Stimulated activated CD8-positive, alpha-beta memory T cell treated with anti-CD3 and anti-CD28 coated beads, Interleukin-2, amount 100 ng/mL, for 1 hour (primary cell): ENCODE data around the gene NAP1L5.

Experiments
- DNase-seq, 2 donors: peaks; one replicate each; pipeline ENCODE4 v3.0.0-alpha.2; 2020; ENCODE audit warnings: low read depth in 2 of 2

Gene NAP1L5

GRCh38 chr4:88722276-88722780, 24.7 kb upstream of the NAP1L5 start:
- DNase-seq = no peak

- DNase-seq = no peak
These were observed 23.1 kb upstream of the NAP1L5 start for GRCh38 chr4:88720451-88721428.

- no peak for DNase-seq
These were observed 21.8 kb upstream of the NAP1L5 start for GRCh38 chr4:88719381-88719780.

DNA sequence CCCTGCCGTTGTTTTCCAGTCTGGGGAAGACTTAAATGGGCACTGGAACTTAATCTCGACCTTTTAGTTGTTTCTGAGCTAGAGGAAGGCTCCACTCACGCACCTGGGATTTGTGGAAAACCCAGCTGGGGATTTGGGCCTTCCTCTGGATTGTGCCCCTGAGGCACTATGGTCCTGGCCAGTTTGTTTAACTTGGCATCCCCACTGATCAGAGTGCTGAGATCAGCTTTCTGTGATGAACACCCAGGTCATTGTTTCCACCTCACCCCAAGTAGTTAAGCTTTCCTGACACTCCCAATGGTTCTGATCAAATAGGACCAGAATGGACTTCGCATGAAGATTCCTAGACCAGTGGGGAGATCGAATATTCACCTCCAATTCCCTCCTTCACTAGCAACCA, 20.5 kb upstream of the NAP1L5 start:
- no peak for DNase-seq

GRCh38 chr4:88713782-88714181, 16.2 kb upstream of the NAP1L5 start:
- no peak for DNase-seq

DNA sequence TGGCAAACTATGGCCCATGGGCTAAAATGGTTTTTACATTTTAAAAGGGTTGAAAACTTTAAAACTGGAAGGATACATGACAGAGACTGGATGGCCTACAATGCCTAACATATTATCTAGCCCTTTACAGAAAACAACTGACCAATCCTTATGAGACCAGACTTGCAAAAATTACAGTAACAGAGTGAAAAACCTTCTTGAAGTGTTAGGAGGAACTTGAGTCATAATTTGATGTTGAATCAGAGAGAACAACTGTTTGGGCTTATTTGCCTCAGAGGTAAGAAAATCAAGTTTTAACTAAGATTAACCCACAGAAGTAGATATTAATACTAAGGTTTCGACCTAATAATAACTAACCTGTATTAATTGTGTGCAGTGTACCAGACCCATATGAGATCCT, 12.4 kb upstream of the NAP1L5 start:
- DNase-seq = no peak

GRCh38 chr4:88706574-88706973, 8.9 kb upstream of the NAP1L5 start:
- no peak for DNase-seq

DNA sequence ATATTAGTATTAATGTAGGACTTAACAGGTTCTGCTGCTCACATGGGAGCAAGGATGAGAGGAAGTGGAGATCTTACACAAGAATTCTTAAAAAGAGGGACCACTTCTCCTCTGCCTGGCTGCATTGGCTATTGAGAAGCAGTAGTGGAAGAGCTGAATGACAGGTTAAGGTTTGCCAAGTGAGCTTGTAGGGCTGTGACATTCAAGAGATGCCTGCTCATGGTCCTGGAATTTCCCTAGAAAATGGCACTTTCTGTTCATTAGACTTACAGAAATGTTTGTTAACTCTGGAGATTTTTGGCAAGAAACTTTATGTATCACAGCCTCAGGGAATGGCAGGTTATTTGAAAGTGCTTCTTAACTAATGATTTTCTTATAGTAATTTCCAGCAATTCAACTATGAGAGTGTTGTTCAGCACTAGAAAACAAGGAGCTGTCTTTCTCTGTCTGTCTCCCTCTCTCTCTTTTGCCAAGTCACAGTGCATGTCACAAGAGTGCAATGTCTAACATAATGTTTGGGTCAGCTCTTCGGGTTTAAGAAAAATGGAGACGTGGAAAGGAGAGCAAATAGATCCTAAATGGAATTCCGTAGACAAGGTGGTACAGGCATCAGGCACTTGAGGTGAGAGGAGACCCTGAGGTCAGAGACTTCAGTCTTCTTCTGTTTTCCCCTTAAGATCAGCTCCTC, 8.3 kb upstream of the NAP1L5 start:
- no peak for DNase-seq

DNA sequence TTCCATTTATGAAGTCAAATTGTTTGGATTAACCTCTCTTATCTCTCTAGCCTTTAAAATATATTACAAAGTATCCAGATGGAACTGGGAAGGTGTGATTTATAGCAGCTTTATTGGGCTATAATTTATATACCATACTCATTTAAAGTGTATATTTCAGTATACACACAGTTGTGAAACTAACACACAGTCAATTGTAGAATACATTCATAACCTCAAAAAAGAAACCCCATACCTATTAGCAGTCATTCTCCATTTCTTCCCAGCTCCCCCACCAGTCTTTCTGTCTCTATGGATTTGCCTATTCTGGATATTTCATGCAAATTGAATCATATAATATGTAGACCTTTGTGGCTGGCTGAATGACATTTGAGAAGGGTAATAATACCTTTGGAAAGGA, 7.6 kb upstream of the NAP1L5 start:
- no peak for DNase-seq

- DNase-seq = no peak
These were observed 5.2 kb upstream of the NAP1L5 start for GRCh38 chr4:88702782-88703181.

DNA sequence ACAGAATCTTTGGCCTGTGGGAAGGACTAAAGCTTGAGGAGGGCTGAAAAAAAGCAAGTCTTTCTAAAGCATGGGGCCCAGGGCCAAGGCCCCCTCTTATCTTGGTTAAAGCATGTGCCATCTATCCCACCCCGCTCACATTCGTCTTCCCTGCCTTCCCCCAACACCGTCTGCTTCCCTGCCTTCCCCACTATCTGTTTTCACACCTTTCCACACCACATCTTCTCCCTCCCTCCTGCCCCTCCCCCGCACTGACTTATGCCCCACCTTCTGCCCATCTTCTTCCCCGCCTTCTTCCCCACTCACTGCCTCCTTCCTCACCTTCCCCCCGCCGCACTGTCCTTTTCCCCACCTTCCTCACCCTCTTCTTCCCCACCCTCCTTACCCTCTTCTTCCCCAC, 890 bp upstream of the NAP1L5 start:
- DNase-seq = no peak

DNA sequence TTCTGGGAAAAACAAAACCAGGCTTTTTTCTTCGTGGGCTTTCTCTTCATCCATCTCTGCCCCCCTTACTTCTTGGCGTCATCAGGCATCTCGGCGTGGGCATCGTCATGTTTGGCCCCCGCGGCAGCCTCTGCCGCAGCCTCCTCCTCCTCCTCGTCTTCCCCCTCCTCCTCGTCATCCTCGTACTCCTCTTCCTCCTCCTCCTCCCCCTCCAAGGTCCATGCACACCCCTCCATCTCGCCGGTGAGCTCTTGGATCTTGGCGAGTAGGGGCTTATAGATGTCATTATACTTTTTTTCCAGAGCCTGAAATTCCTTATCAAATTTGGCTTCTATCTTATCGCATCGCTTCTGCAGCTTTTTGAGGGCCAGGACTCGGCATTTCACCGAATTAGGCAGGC, 488 bp downstream of the NAP1L5 start:
- no peak for DNase-seq

DNA sequence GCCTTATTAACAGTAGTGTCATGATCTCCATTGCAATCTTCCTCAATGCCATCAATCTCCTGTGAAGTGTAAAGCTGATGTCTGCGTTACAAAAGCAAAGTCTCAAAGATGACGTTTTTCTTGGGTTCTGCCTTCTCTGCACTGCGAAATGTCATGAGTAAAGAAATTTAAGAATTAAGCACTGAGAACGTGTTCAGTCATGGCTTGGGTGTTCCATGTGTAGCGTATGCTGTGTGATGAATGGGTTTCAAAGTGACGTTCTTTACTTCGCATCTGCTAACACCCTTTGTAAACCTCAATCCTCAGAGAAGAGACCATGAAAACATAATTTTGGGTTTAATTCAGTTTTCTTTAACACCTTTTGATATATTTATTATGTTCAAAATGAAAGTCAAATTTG, 999 bp downstream of the NAP1L5 start:
- no peak for DNase-seq

GRCh38 chr4:88693792-88694191, 3.8 kb downstream of the NAP1L5 start:
- DNase-seq = no peak

DNA sequence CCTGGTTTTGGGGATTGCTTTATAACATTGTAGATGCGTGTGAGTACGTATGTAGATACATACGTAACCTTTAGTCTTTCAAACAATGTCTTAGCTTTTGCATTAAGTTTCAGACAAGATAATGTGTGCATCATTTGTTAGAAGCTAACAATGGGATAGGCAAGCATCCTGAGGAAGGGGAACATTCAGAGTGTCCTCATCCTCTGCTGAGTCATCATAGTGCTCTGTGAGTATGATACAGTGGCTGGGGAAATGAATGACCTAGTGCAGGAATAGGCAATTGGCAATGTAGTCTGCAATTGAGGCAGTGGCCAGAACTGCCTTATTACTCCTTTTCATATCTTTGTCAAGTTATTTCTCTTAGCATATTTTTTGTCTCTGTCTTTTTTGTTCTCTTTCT, 7.3 kb downstream of the NAP1L5 start:
- no peak for DNase-seq

DNA sequence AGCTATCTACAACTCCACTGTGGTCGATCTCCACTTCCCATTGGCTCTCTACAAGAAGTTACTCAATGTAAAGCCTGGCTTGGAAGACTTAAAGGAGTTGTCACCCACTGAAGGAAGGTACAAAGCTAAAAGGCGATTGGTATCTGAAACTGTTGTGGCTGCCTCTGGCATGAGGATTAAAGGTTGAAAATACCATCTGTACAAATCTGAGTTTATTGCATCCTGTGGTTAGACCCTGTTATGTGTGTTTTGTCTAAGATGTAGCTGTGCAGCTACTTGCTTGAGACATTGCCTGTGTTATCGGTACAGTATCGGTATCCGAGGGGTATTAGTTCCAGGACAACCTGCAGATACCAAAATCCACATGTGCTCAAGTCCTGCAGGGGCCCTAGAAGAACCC, 16.4 kb downstream of the NAP1L5 start:
- DNase-seq = no peak

DNA sequence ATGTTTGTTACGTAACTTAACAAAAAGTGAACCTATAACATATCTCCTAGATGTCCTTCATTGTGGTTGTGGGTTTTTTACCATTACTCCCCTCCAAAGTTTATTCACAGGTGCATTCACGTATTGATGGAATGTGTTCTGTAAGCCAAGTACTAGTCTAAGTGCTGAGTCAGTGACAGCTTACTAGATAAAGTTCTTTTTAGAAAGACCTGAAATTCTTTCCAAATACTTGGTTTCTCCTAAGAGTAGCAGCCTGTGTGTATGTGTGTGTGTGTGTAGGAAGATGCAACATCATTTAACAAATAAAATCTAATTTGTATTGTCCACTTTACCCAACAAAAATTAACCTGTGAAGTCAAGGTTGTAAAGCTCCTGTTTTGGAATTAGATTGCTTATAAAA, 22.1 kb downstream of the NAP1L5 start:
- no peak for DNase-seq

DNA sequence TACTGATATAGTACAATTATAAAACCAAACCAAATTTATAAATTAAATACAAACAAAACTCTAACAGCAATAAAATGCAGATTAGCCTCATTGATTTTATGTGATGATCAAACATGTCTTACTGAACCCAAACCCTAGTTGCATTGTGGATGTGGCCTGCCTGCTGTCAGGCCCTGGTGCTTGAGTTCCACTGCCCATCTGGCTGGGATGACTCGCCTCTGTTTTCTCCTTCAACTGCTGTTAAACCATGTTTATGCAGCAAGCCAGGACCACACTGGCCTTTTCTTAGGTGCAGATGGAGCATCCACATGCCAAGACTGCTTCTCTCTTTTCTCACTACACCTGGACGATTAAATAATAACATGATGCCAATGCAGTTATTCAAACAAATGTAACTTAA, 22.6 kb downstream of the NAP1L5 start:
- no peak for DNase-seq

- no peak for DNase-seq
These were observed 23.1 kb downstream of the NAP1L5 start for GRCh38 chr4:88674565-88674964.

GRCh38 chr4:88673886-88674285, 23.7 kb downstream of the NAP1L5 start:
- no peak for DNase-seq

DNA sequence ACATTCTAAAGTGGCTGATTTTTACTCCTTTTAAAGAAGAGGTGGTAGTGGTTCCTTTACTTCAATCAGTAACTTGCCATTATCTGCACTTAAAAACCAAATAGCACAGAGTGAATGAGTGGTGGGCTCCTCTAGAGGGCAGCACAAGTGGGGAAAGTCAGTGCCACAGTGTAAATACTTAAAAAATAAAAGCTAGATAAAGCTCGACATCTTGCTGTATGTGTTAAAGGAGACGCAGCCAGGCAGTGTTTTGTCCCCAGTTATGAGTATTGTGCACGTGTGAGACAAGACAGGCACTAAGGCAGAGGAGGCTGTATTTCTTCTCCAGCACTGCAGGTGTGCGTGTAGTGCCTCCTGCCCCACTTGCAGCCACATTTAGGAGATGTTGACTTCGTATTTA, 24.6 kb downstream of the NAP1L5 start:
- DNase-seq = no peak

DNA sequence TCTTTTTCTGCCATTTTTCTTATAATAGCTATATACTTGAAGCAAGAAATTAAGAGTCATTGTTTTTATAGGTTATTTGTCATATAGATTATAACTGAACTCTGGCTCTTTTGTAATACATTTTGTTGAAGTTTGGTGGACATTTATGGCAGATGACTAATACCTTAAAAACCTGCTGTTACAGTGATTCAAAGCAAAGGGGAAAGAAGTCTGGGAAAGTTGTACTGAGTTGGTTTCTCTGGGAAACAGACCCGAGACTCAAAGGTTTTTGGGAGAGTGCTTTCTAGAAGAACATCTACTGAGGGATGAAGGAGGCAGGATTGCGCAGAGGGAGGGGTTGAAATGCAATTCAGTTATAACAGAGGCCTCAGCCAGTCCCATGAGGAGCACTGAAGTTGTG, 35.9 kb downstream of the NAP1L5 start:
- DNase-seq = no peak
